GM19351 (cell line): ENCODE measurements around the gene CORO7.

Source experiments
- ATAC-seq: cut with Tn5 transposase; IDR thresholded peaks from one replicate; pipeline ENCODE4 v1.9.1; 2021; ENCODE audit warnings: mild to moderate bottlenecking, moderate library complexity; ENCODE audit not compliant: unreplicated experiment

CORO7 gene

DNA sequence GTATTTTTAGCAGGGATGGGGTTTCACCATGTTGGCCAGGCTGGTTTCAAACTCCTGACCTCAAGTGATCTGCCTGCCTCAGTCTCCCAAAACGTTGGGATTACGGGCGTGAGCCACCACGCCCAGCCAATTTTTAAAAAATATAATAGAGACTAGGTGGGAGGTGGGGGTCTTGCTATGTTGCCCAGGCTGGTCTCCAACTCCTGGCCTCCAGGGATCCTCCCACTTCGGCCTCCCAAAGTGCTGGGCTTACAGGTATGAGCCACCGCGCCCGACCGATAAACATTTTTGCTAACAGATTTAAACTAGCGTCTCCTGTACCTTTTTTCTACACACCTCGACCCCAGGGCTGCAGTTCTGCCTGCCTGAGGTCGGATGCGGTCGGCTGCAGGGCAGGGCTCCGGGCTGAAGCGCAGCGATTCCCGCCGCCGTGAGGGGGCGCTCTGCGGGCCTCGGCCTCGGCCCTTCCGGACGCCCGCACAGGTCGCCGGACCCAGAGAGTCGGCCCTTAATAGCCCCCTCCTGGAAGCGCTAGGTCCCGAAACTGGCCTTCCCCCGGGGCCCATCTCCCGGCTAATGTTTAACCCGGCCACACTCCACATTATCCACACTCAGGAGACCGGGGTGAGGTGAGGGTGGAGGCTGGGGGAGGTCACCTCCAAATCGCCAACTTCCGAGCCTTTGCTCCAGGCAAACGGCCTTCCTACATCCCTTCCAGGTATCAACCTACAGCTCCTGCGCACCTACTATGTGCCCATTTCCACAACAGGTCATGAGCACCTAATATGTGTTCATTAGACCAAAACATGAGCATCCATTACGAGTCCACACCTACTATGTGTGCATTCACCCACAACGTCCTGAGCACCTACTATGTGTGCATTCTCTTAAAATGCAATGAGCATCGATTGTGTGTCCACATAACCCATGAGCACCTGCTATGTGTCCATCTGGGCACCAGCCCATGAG lies 102.5 kb downstream of the CORO7 start:
- ATAC-seq: no peak

DNA sequence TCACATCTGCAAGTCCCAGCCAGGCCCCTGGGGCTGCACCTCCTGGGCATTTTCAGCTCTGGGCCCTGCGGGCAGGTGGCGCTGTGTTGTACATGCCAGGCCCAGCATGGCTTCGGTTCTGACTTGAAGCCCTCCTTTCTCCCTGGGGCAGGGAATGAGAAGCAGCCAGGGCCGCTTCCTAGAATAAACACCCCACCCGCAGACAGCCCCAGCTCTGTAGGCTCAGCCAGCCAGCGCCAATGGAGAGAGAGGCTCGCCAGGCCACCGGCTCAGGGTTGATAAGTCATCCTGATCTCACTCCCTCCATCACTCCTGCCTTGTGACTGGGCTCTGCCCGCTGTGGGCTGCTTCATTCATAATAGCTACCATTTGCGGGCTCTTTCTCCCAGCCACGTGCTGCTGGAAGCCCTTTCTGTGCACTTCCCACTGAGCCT lies 106.5 kb downstream of the CORO7 start:
- ATAC-seq: no peak

DNA sequence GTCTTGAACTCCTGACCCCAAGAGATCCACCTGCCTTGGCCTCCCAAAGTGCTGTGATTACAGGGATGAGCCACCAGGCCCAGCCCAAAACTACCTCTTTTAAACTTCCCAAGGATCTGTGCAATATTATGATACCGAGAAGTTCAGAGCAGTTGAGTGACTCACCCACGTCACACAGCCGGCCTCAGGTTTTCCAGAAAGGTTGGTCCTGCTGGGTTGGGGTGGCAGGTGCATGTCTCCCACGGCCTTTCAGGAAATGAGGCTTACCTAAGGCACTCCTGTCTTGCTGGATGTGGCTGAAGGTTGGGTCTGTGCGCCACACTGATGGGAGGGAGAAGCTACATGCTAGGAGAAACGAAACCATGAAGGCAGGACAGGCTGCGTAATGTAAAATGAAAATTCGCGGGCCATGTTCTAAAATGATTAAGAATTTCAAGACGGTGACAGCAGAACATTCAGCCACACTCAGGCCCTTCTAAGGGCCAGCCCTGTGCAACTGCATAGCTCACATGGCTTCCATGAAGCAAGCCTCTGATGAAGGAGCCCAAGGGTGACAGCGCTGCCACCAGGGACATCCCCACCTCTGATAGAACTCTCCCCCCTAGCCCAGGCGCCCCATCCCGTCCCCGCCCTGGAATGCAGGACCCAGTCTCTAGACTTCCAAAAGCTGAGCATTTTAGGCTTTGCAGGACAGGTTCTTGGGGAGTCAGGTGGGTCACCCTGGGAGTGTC lies 107.1 kb downstream of the CORO7 start:
- ATAC-seq: no peak

DNA sequence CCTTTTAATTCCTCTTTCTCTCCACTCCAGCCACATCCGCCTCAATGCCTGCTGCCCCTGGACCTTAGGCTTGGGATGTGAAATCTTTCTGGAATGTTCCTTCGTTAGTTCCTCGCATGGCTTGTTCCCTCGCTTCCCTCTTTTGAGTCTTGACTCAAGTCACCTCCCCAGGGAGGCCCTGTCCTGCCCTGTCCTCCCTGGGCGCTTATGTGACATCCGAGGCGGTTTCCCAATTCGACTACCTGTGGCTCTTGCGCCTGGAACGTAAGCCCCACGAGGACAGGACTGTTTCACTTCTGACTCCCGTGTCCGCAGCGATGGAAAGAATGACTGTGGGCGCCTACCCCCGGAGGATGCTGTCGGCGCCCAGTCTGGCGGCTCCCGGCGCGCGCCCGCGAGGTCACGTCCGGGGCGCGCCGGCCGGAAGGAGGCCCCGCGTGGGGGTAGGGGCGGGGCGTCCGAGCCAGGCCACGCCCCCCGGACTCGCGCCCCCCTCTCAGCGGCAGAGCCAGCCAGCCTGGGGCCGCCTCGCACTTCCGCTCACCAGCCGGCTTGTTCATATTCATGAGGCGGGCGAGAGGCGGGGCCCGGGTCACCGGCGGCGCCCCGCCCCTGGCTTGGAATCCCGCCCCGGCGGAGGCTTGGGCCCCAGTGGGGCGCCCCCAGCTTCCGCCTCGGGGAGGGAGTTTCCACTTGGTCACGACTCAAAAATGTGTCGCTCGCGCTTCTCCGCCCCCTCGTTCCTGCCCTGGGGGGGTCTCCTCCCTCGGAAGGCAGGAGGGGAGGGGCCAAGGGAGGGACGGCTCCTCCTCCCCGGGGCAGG lies 109.0 kb downstream of the CORO7 start:
- peak; percentile 88 for ATAC-seq

DNA sequence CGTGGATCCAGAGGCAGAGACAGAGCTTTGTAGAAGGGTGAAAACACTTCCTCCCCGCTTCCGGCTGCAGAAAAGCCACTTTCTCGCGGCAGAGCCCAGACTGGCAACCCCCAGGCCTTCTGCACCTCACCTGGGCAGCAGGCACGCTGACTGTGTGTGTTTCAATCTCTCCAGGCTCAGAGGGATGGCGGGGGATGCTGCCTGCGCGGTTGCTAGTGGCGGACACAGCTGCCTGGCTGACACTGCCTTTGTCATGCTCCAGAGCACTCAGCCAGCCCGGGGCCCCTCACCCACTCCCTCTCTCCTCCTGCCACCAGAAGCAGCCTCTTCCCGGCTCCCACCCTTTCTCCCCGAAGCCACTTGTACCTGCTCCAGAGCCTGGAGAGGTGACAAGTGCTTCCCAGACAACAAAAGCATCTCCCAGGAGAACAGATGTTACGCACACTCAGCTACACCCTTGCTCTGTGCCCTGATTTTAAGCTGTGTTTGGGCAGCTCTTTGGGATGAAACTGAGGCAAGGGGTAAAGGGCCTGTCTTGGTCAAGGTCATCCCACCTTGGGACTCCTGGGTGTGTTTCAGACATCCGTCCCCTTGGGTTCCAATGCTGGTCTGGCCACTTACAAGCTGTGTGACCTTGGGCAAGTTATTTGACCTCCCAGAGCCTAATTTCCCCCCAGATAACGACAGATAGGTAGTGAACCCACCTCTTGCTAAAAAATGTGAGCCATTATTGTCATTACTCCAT lies 109.8 kb downstream of the CORO7 start:
- ATAC-seq: no peak
